Testis (tissue), 3 donors: ENCODE data around the gene ALPG. TPM values are rescaled to one million over a fixed set of nuclear protein-coding genes. Genes with fewer than 3 reads are reported as not detected.
"Not testable (repeated sequence)": the region's sequence is repeated elsewhere in the genome, so short reads cannot be mapped to it uniquely, and the experiment has no call there.

Experiments used
- DNase-seq: peaks from one replicate; pipeline ENCODE4 v3.0.0-alpha.2; 2019
- H3K27ac ChIP-seq, 2 donors: fragments of 200-600 bp; sonication (generic); one replicate each; pipeline ENCODE4 v1.5.1; 2019
- H3K27me3 ChIP-seq: fragments of 200-600 bp; sonication (generic); one replicate; pipeline ENCODE4 v1.5.1; 2019
- H3K36me3 ChIP-seq: fragments of 200-600 bp; sonication (generic); one replicate; pipeline ENCODE4 v1.5.1; 2017; ENCODE audit warnings: low read depth; ENCODE audit errors: missing control alignments
- H3K4me1 ChIP-seq: fragments of 200-600 bp; sonication (generic); one replicate; pipeline ENCODE4 v1.5.1; 2019
- H3K4me3 ChIP-seq, 2 donors: fragments of 200-600 bp; sonication (generic); one replicate each; pipeline ENCODE4 v1.5.1; 2017 to 2019
- H3K9me3 ChIP-seq: fragments of 200-600 bp; sonication (generic); one replicate; pipeline ENCODE4 v1.5.1; 2017
- POLR2A ChIP-seq: fragments of 450-650 bp; IDR thresholded peaks from one replicate; pipeline ENCODE4 v1.6.1; 2017; ENCODE audit warnings: antibody characterized with exemption, mild to moderate bottlenecking, moderate library complexity
- WGBS, 2 donors: methylation state at CpG; one replicate each; pipeline ENCODE4 v1.1.5; 2018; 5-methylcytosine and 5-hydroxymethylcytosine counted together
- intact Hi-C: fragments of 100-400 bp; cut with DNase I; formaldehyde crosslinking; loops from one replicate; pipeline ENCODE4 v1.15.1; 2023; ENCODE audit warnings: low total_unique reads
- polyA plus RNA-seq: library from polyadenylated mRNA; stranded (reverse); fragments of 350-450 nt; fragmentation: Illumina TruSeq; extraction: RNeasy Lipid Tissue Mini Kit (QIAGEN cat#74804); gene quantifications from one replicate; pipeline ENCODE4 v1.2.3, GENCODE V29; 2014; ENCODE audit warnings: low read depth, low replicate concordance; ENCODE audit not compliant: insufficient read depth
- total RNA-seq, 2 donors: library from RNA; depleted of rRNA; stranded (reverse); fragments of >200 nt; gene quantifications; one replicate each; pipeline ENCODE4 v1.2.3, GENCODE V29; 2016
- TF ChIP-seq, protein P1 (sequence below), 3 experiments: fragments of 450-650 bp in 2 of 3; fragments of 200-600 bp in 1 of 3; sonication (generic) in 1 of 3; IDR thresholded peaks; one replicate each; pipeline ENCODE4 v1.5.1; 2016 to 2019; ENCODE audit warnings: antibody characterized with exemption in 3 of 3, mild to moderate bottlenecking in 2 of 3, moderate library complexity in 1 of 3

The ALPG gene
- total and polyA plus RNA-seq, 3 donors from 2014 or later, result 0.44 to 1.0 (median 0.93) TPM

DNA sequence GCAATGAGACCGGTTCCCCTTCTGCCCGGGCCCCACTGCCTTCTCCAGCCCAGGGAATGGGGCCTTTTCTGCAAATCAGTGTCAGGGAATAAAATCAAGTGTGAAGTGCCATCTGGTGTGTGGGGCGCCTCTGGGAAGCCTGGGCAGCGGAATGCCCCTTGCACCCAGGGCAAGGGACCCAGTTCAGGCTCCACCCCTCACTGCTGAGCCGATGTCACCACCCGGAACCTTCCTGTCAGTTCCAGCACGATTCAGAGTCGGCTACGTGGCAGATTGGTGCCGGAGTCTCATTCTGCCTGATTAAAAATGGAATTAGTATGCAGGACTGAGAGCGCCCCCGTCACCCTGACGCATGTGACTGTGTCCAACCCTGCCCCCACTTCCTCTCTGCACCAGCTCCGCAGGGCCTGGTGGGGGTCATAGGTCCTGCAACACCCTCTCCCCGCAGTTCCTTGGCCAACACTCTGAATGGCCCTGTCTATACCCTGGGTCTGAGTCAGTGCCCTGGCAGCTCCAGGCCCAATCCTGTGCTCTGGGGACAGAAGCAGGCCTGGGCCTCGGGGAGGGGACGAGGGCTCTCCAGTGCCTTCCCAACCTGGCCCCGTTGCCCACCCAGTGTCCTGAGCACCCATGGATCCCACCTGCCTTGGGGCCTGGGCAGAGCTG lies 41.1 kb downstream of the ALPG start:
- 90 to 93% methylated on average over 14 to 18 of the region's 18 CpGs for WGBS, 2 donors
- no peak overlapping the region for H3K4me3 ChIP-seq
- no peak for DNase-seq
- TF ChIP-seq, protein P1, sequence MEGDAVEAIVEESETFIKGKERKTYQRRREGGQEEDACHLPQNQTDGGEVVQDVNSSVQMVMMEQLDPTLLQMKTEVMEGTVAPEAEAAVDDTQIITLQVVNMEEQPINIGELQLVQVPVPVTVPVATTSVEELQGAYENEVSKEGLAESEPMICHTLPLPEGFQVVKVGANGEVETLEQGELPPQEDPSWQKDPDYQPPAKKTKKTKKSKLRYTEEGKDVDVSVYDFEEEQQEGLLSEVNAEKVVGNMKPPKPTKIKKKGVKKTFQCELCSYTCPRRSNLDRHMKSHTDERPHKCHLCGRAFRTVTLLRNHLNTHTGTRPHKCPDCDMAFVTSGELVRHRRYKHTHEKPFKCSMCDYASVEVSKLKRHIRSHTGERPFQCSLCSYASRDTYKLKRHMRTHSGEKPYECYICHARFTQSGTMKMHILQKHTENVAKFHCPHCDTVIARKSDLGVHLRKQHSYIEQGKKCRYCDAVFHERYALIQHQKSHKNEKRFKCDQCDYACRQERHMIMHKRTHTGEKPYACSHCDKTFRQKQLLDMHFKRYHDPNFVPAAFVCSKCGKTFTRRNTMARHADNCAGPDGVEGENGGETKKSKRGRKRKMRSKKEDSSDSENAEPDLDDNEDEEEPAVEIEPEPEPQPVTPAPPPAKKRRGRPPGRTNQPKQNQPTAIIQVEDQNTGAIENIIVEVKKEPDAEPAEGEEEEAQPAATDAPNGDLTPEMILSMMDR (IDR thresholded peaks at IDR 0.05), result no peak
- TF ChIP-seq POLR2A, result no peak
- H3K36me3 ChIP-seq, result no peaks in the 10 kb centered on the region
- no peaks in the 10 kb centered on the region for H3K9me3 ChIP-seq
- H3K27me3 ChIP-seq, result no peaks in the 10 kb centered on the region
- H3K27ac ChIP-seq, result no peak overlapping the region
- intact Hi-C loops, result no loop called here
- H3K4me1 ChIP-seq, result no peaks in the 10 kb centered on the region

DNA sequence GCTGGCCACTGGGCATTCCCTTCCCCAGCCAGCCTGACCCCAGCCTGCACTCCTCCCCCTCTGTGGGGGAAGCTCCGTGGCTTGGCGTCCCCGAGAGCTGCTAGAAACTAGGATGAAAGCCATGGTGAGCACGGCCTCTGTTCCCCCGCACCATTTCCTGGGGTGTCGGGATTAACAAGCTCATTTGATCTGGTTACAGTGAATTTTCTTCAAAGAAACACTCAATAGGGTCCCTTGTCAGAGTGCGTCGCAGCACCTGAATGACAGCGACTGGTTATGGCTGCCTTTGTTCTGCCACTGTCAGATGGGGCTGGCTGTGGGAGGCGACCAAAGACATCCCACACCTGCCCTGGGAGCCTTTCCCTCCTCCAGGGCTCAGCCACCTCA lies 41.7 kb downstream of the ALPG start:
- intact Hi-C loops, result no loop called here
- Histone ChIP-seq H3K9me3 (no peaks in the 10 kb centered on the region), H3K4me3 (no peak overlapping the region), H3K36me3 (no peaks in the 10 kb centered on the region), H3K4me1 (no peaks in the 10 kb centered on the region), H3K27me3 (no peaks in the 10 kb centered on the region), H3K27ac (no peak overlapping the region)
- TF ChIP-seq, protein P1 (IDR thresholded peaks at IDR 0.05), result no peak
- TF ChIP-seq POLR2A, result no peak
- no peak for DNase-seq
- WGBS, 2 donors, result 63 to 67% methylated on average over 10 of the region's 10 CpGs

DNA sequence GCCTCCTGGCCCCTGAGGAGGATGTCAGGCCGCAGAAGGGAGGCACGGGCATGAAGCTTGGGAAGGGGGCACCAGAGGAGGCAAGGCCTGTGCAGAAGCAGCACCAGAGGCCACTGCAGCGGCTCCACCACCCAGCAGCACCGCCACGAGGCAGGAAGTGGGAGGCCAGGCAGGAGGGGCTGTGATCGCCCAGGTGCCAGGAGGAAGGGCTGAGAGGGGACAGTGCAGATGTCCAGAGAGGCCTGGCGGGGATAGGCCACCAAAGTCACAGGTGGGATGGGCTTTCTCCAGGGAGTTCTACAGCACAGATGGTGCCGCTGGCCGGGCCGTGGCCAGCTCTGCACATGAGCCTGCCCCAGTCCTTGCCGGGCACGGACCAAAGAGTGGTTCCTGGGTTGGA lies 43.3 kb downstream of the ALPG start:
- Histone ChIP-seq H3K36me3 (no peaks in the 10 kb centered on the region), H3K4me1 (no peaks in the 10 kb centered on the region), H3K27me3 (no peaks in the 10 kb centered on the region), H3K27ac (no peak overlapping the region), H3K4me3 (no peak overlapping the region), H3K9me3 (no peaks in the 10 kb centered on the region)
- TF ChIP-seq, protein P1 (IDR thresholded peaks at IDR 0.05), result no peak
- TF ChIP-seq POLR2A, result no peak
- no peak for DNase-seq
- intact Hi-C loops, result no loop called here
- WGBS, 2 donors, result 88 to 95% methylated on average over 8 to 12 of the region's 12 CpGs

DNA sequence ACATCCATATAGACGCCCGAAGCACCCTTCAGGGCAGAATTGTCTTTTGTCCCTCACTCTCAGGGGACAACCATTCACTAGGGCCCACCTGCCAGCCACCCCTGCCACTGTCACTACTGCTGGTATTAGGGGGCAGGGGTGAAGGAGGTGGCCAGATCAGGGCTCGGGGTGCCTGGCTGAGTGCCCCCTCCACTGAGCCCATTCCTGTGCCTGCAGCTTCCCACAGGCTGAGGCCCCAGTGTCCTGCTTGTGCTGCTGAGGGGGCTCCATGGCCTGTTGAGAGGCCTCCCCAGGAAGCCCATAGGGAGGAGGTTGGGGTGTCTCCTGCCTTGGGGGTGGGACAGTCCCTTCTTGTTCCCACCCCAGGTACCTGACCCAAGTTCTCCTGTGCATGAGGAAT lies 45.0 kb downstream of the ALPG start:
- intact Hi-C loops, H3K4me1 ChIP-seq: not testable (repeated sequence)
- WGBS, 2 donors, result 79 to 97% methylated on average over 2 to 3 of the region's 3 CpGs

DNA sequence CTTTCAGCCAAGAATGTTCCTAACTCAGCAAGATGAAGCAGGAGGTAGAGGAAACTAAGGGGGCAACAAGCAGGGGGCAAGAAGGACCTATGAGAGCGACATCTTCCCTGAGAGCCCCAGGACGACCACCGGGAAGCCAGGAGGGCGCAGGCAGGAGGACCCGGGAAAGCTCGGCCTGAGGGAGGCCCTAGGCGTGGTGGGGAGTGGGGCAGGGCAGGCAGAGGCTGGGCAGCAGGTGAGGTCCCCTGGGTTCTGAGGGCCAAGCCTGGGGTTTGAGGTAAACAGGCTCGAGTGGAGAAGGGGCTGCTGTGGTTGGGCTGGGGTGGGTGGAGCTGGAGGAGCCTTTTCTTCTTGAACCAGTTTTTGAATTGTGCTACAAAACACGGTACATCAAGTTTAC lies 48.0 kb downstream of the ALPG start:
- H3K4me3 ChIP-seq, result no peak overlapping the region
- TF ChIP-seq, protein P1 (IDR thresholded peaks at IDR 0.05), result no peak
- TF ChIP-seq POLR2A, result no peak
- no peaks in the 10 kb centered on the region for H3K27me3 ChIP-seq
- no peak overlapping the region for H3K27ac ChIP-seq
- H3K4me1 ChIP-seq, result no peaks in the 10 kb centered on the region
- 92 to 93% methylated on average over 9 of the region's 9 CpGs for WGBS, 2 donors
- H3K36me3 ChIP-seq, result no peaks in the 10 kb centered on the region
- DNase-seq, result no peak
- H3K9me3 ChIP-seq, result no peaks in the 10 kb centered on the region
- intact Hi-C loops, result no loop called here

More for the DNA sequence above, 45.0 kb downstream of the ALPG start:
- not testable (repeated sequence) for H3K4me3 ChIP-seq, H3K27me3 ChIP-seq, DNase-seq, H3K9me3 ChIP-seq, H3K27ac ChIP-seq, H3K36me3 ChIP-seq
